Endothelial cell (in vitro differentiated cells): ENCODE results near the gene ARL14EP. TPM values are rescaled to one million over a fixed set of nuclear protein-coding genes. Genes with fewer than 3 reads are reported as not detected.

Experiments used
- DNase-seq: peaks from one replicate; pipeline ENCODE4 v3.0.0; 2021; ENCODE audit warnings: low spot score
- H3K27ac Mint-ChIP-seq: one replicate; pipeline ENCODE4 v1.8.0; 2021; ENCODE audit warnings: mixed read lengths, inconsistent platforms; ENCODE audit not compliant: unreplicated experiment
- H3K27me3 Mint-ChIP-seq: one replicate; pipeline ENCODE4 v1.8.0; 2021; ENCODE audit warnings: mild to moderate bottlenecking, moderate library complexity, mixed read lengths, inconsistent platforms; ENCODE audit not compliant: unreplicated experiment
- H3K36me3 Mint-ChIP-seq: one replicate; pipeline ENCODE4 v1.8.0; 2021; ENCODE audit warnings: mild to moderate bottlenecking, low read depth, mixed read lengths, inconsistent platforms; ENCODE audit not compliant: unreplicated experiment
- H3K4me1 Mint-ChIP-seq: one replicate; pipeline ENCODE4 v1.8.0; 2021; ENCODE audit warnings: mild to moderate bottlenecking, mixed read lengths, inconsistent platforms; ENCODE audit not compliant: unreplicated experiment
- H3K4me3 Mint-ChIP-seq: one replicate; pipeline ENCODE4 v1.8.0; 2021; ENCODE audit warnings: mild to moderate bottlenecking, mixed read lengths, inconsistent platforms; ENCODE audit not compliant: unreplicated experiment
- H3K9me3 Mint-ChIP-seq: one replicate; pipeline ENCODE4 v1.8.0; 2021; ENCODE audit warnings: mixed read lengths, inconsistent platforms; ENCODE audit not compliant: unreplicated experiment
- CTCF ChIP-seq: fragments of 200-600 bp; sonication (generic); IDR thresholded peaks from one replicate; pipeline ENCODE4 v1.5.0; 2021; ENCODE audit warnings: antibody characterized with exemption; ENCODE audit not compliant: unreplicated experiment
- total RNA-seq: library from RNA; stranded (reverse); fragmentation: NEBNext Ultra II Directional; extraction: Animal tissue kit (Norgen Biotek cat#: 25700); gene quantifications from one replicate; pipeline ENCODE4 v1.2.1, GENCODE V29; 2021; ENCODE audit not compliant: unreplicated experiment

Gene ARL14EP
- total RNA-seq, 1 donor from 2014 or later, result 19.2 TPM

GRCh38 chr11:30295178-30295885 lies 27.6 kb upstream of the ARL14EP start:
- Mint-ChIP-seq H3K9me3 (no peaks in the 10 kb centered on the region), H3K27me3 (no peaks in the 10 kb centered on the region), H3K27ac (no peak overlapping the region), H3K36me3 (no peaks in the 10 kb centered on the region), H3K4me1 (no peaks in the 10 kb centered on the region), H3K4me3 (no peak overlapping the region)
- no peak for DNase-seq
- TF ChIP-seq CTCF, result no peak

DNA sequence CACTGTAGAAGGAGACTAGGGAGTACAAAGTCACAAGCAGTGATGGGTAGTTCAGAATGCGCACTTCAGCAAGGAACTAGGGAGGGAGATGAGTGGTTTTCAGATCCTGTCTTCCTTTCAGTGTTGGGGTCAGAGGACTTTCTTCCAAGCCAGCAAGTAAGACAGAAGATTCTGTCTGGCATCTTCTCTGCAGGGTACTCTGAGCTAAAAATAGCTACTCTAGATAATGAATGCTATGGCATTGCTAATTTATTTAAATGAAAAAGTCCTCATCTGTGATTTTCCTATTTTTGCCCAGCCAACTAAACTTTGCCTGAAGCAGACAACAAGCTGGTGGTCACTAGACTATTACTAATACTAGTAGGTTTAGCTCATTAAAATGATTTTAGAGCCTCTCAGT lies 18.3 kb upstream of the ARL14EP start:
- DNase-seq, result no peak
- Mint-ChIP-seq H3K4me1 (no peaks in the 10 kb centered on the region), H3K27ac (no peak overlapping the region), H3K4me3 (no peak overlapping the region), H3K9me3 (no peaks in the 10 kb centered on the region), H3K36me3 (no peaks in the 10 kb centered on the region), H3K27me3 (no peaks in the 10 kb centered on the region)
- TF ChIP-seq CTCF, result no peak

DNA sequence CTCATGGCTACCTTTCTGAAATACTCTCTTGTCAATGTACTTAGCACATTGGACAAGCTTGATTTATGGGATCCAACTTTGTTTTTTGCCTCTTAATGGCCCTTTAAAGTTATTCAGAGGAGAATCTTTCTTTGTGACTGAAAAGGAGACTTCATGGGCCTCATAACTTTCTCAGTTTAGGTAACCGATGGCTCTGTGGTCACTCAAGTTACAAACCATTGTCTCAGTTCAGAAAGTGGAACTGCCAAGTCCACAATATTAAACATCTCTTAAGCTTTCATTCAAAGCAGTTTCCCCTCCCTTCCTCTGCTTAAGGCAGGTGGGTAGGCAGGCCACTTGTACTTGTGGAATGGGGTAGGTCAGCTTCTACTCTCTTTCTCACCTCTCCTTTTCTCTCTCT lies 12.3 kb upstream of the ARL14EP start:
- Mint-ChIP-seq H3K4me3 (no peak overlapping the region), H3K36me3 (no peaks in the 10 kb centered on the region), H3K4me1 (no peaks in the 10 kb centered on the region), H3K27ac (no peak overlapping the region), H3K9me3 (no peaks in the 10 kb centered on the region), H3K27me3 (no peaks in the 10 kb centered on the region)
- no peak for TF ChIP-seq CTCF
- no peak for DNase-seq

DNA sequence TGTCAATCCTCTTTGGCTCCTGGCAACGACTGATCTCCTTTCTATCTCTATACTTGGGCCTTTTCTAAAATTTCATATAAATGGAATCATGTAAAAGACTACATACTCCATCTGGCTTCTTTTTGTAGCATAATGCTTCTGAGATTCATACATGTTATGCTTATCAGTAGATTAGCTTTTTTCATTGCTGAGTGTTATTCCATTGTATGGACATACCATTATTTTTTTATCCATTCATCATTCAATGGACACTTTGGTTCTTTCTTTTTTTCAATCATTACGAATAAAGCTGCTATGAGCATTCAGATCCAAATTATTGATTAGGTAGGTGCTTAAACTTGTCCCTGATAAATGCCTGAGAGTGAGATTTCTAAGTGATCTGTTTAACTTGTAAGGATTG lies 11.7 kb upstream of the ARL14EP start:
- Mint-ChIP-seq H3K9me3 (no peaks in the 10 kb centered on the region), H3K4me1 (no peaks in the 10 kb centered on the region), H3K4me3 (no peak overlapping the region), H3K27ac (no peak overlapping the region), H3K27me3 (no peaks in the 10 kb centered on the region), H3K36me3 (no peaks in the 10 kb centered on the region)
- DNase-seq, result no peak
- no peak for TF ChIP-seq CTCF

DNA sequence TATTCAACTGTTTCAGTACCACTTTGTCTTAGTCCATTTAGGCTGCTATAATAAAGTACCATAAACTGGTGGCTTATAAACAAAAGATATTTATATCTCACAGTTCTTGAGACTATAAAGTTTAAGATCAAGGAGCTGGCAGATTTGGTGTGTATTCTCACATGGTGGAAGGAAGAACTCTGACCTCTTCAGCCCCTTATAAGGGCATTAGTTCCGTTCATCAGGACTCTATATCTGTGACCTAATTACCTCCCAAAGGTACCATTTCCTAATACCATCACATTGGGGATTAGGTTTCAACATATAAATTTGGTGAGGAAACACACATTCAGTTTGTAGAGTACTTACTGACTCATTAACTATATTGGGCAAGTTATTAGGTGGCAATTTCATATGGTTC lies 10.7 kb upstream of the ARL14EP start:
- Mint-ChIP-seq H3K36me3 (no peaks in the 10 kb centered on the region), H3K4me3 (no peak overlapping the region), H3K9me3 (no peaks in the 10 kb centered on the region), H3K27me3 (peaks cover under 1% of the 10 kb centered on the region), H3K27ac (no peak overlapping the region), H3K4me1 (peaks cover 3% of the 10 kb centered on the region)
- DNase-seq, result no peak
- TF ChIP-seq CTCF, result no peak
